NT2/D1 (cell line): ENCODE measurements around the gene RERE.

Experiments used
- YY1 ChIP-seq: IDR thresholded peaks from 2 replicates; pipeline ENCODE4 v1.6.1; 2011; ENCODE audit not compliant: insufficient read length, insufficient read depth
- ZNF274 ChIP-seq: IDR thresholded peaks from 2 replicates; pipeline ENCODE4 v1.6.1; 2011; ENCODE audit warnings: mild to moderate bottlenecking, low read depth, low read length

- TF ChIP-seq YY1 (no peak), ZNF274 (no peak)
Measured at GRCh38 chr1:8396083-8396785, 421.2 kb downstream of the RERE start.
